NCI-H1417 treated with DMSO at 0.1 percent for 48 hours (cell line): Measurements from ENCODE around the gene ITFG1.
"Not testable (repeated sequence)": the region's sequence is repeated elsewhere in the genome, so short reads cannot be mapped to it uniquely, and the experiment has no call there.

Experiments
- DNase-seq: peaks from one replicate; lab custom pipeline; 2025; lab: John Stamatoyannopoulos, UW

Gene ITFG1

GRCh38 chr16:47324309-47324708 lies 136.6 kb downstream of the ITFG1 start:
- DNase-seq: not testable (repeated sequence)

- no peak for DNase-seq
Measured at GRCh38 chr16:47323241-47323640, 137.6 kb downstream of the ITFG1 start.

- no peak for DNase-seq
Measured at GRCh38 chr16:47320546-47321310, 140.1 kb downstream of the ITFG1 start.

GRCh38 chr16:47317465-47318240 lies 143.2 kb downstream of the ITFG1 start:
- no peak for DNase-seq

- DNase-seq: no peak
Measured at GRCh38 chr16:47316442-47317015, 144.3 kb downstream of the ITFG1 start.

GRCh38 chr16:47311738-47312505 lies 148.9 kb downstream of the ITFG1 start:
- no peak for DNase-seq

GRCh38 chr16:47310792-47311211 lies 150.1 kb downstream of the ITFG1 start:
- DNase-seq: no peak

- DNase-seq: no peak
Measured at GRCh38 chr16:47309581-47310312, 151.1 kb downstream of the ITFG1 start.

GRCh38 chr16:47308601-47309000 lies 152.3 kb downstream of the ITFG1 start:
- DNase-seq: no peak

- no peak for DNase-seq
Measured at GRCh38 chr16:47304563-47304962, 156.3 kb downstream of the ITFG1 start.

GRCh38 chr16:47299587-47299986 lies 161.3 kb downstream of the ITFG1 start:
- no peak for DNase-seq

GRCh38 chr16:47284999-47285398 lies 175.9 kb downstream of the ITFG1 start:
- DNase-seq: no peak

- no peak for DNase-seq
Measured at GRCh38 chr16:47278306-47278970, 182.4 kb downstream of the ITFG1 start.

GRCh38 chr16:47276522-47276921 lies 184.3 kb downstream of the ITFG1 start:
- no peak for DNase-seq

GRCh38 chr16:47262938-47263337 lies 197.9 kb downstream of the ITFG1 start:
- no peak for DNase-seq

- no peak for DNase-seq
Measured at GRCh38 chr16:47260503-47260902, 200.4 kb downstream of the ITFG1 start.

- DNase-seq: no peak
Measured at GRCh38 chr16:47258874-47259461, 201.9 kb downstream of the ITFG1 start.

GRCh38 chr16:47254756-47255155 lies 206.1 kb downstream of the ITFG1 start:
- DNase-seq: no peak

- no peak for DNase-seq
Measured at GRCh38 chr16:47250983-47251382, 209.9 kb downstream of the ITFG1 start.

- DNase-seq: no peak
Measured at GRCh38 chr16:47247690-47248089, 213.2 kb downstream of the ITFG1 start.

GRCh38 chr16:47244206-47244605 lies 216.7 kb downstream of the ITFG1 start:
- no peak for DNase-seq
